Measurements from ENCODE around the gene LRRIQ3. TPM values are rescaled to one million over a fixed set of nuclear protein-coding genes. Genes with fewer than 3 reads are reported as not detected.

LRRIQ3 gene
- total RNA-seq, 1 experiment from 2014 or later: 0.46 TPM

GRCh38 chr1:74038042-74038441 lies 159.9 kb downstream of the LRRIQ3 start:
- Mint-ChIP-seq H3K9me3 (peaks cover 38% of the 10 kb centered on the region), H3K36me3 (peaks cover 5% of the 10 kb centered on the region), H3K27ac (no peak overlapping the region), H3K4me3 (no peak overlapping the region), H3K4me1 (no peaks in the 10 kb centered on the region), H3K27me3 (ENCODE audit: low read depth) (peaks cover 18% of the 10 kb centered on the region)
- CTCF ChIA-PET: no interaction called here
- POLR2A ChIA-PET: no interaction called here
- ATAC-seq (no peak), DNase-seq (ENCODE audit: low spot score) (no peak)
- no peak for TF ChIP-seq HMGXB4 (CRISPR knock-in tag; IDR thresholded peaks at IDR 0.05)
- TF ChIP-seq ZNF425 (CRISPR knock-in tag; conservative IDR thresholded peaks at IDR 0.05): no peak
- no peak for TF ChIP-seq ZNF423 (CRISPR knock-in tag; IDR thresholded peaks at IDR 0.05)
- TF ChIP-seq ZNF138 (CRISPR knock-in tag; conservative IDR thresholded peaks at IDR 0.05): no peak
- TF ChIP-seq E2F1 (CRISPR knock-in tag; IDR thresholded peaks at IDR 0.05): no peak
- no peak for TF ChIP-seq SOX15 (CRISPR knock-in tag; IDR thresholded peaks at IDR 0.05)
- no peak for TF ChIP-seq NFATC4 (CRISPR knock-in tag; IDR thresholded peaks at IDR 0.05)
- no peak for TF ChIP-seq ATF1 (CRISPR knock-in tag; IDR thresholded peaks at IDR 0.05)
- no peak for TF ChIP-seq SMAD4 (CRISPR knock-in tag; IDR thresholded peaks at IDR 0.05)
- no peak for TF ChIP-seq MXD4 (CRISPR knock-in tag; IDR thresholded peaks at IDR 0.05; ENCODE audit: borderline replicate concordance)
- no peak for TF ChIP-seq IRF2 (CRISPR knock-in tag; IDR thresholded peaks at IDR 0.05; ENCODE audit: borderline replicate concordance, low read depth)
- no peak for TF ChIP-seq ZNF121 (CRISPR knock-in tag; IDR thresholded peaks at IDR 0.05)
- no peak for TF ChIP-seq ARID4B (CRISPR knock-in tag; IDR thresholded peaks at IDR 0.05; ENCODE audit: borderline replicate concordance)
- TF ChIP-seq FOXJ3 (CRISPR knock-in tag; IDR thresholded peaks at IDR 0.05; ENCODE audit: borderline replicate concordance): no peak
- TF ChIP-seq TP53 (CRISPR knock-in tag; IDR thresholded peaks at IDR 0.05): no peak
- TF ChIP-seq PRDM15 (CRISPR knock-in tag; IDR thresholded peaks at IDR 0.05): no peak

Measured in WTC11 (cell line).